HCT116 (cell line): ENCODE measurements around the gene DRAXIN. TPM values are rescaled to one million over a fixed set of nuclear protein-coding genes. Genes with fewer than 3 reads are reported as not detected.

Experiments used
- ATAC-seq: fragments of 200-7000 bp; cut with Tn5 transposase; 2 replicates; pipeline ENCODE4 v1.9.1; 2020; ENCODE audit warnings: mild to moderate bottlenecking, moderate library complexity
- BruUV-seq: library from RNA; stranded (reverse); fragments of 400-500 nt; replicated peaks from 2 replicates; lab custom pipeline; 2021; lab: Mats Ljungman, UMichigan
- CTCF ChIA-PET: fragments of 300-600 bp; sonication (Branson Sonifier 250); formaldehyde crosslinking; loops from one replicate; lab custom pipeline; 2021; ENCODE audit warnings: antibody characterized with exemption; lab: Charles Lee
- POLR2A ChIA-PET: fragments of 300-600, 350-600 bp; sonication (Branson Sonifier 250); formaldehyde crosslinking; loops from one replicate; lab custom pipeline; 2021; ENCODE audit warnings: antibody characterized with exemption; lab: Charles Lee
- RAD21 ChIA-PET, 2 experiments: fragments of 300-600 bp; sonication (Branson Sonifier 250); formaldehyde crosslinking; loops; one replicate each; lab custom pipeline; 2023; ENCODE audit warnings: low total read pairs in 2 of 2; ENCODE audit not compliant: uncharacterized antibody in 2 of 2, unreplicated experiment in 2 of 2, low non-redundant PET in 1 of 2; lab: Charles Lee
- DNase-seq: peaks from one replicate; pipeline ENCODE4 v3.0.0-alpha.2; 2010; ENCODE audit warnings: low read depth, low spot score
- H2AFZ ChIP-seq: fragments of 200-600 bp; shearing (Covaris generic), sonication (generic); 2 replicates; pipeline ENCODE4 v1.6.1; 2017; ENCODE audit warnings: low read depth, mixed run types, mixed read lengths, antibody characterized with exemption, low read length; ENCODE audit not compliant: poor library complexity, severe bottlenecking
- H3K27ac ChIP-seq: 2 replicates; pipeline ENCODE4 v1.5.1; 2012; ENCODE audit warnings: low read depth, low read length
- H3K27me3 ChIP-seq: fragments of 200-600 bp; sonication (generic); 2 replicates; pipeline ENCODE4 v1.6.1; 2016; ENCODE audit warnings: mixed run types, low read length, mixed read lengths; ENCODE audit not compliant: insufficient read depth
- H3K36me3 ChIP-seq, 2 experiments: fragments of 200-500 bp in 1 of 2; fragments of 200-600 bp in 1 of 2; sonication (Bioruptor generic) in 1 of 2; sonication (generic) in 1 of 2; 2 replicates each; pipeline versions ENCODE4 v1.5.1 to v1.6.1; 2014 to 2016; ENCODE audit warnings: low read length in 2 of 2, inconsistent platforms in 1 of 2, mixed read lengths in 1 of 2, mixed run types in 1 of 2; ENCODE audit not compliant: insufficient read depth in 2 of 2, control insufficient read depth in 1 of 2
- H3K4me1 ChIP-seq, 2 experiments: fragments of 200-600 bp in 1 of 2; sonication (generic) in 1 of 2; 2 replicates each; pipeline versions ENCODE4 v1.5.1 to v1.6.1; 2012 to 2017; ENCODE audit warnings: low read length in 2 of 2, inconsistent platforms in 1 of 2, mild to moderate bottlenecking in 1 of 2, mixed read lengths in 1 of 2, mixed run types in 1 of 2, moderate library complexity in 1 of 2; ENCODE audit not compliant: insufficient read depth in 2 of 2, control insufficient read depth in 1 of 2
- H3K4me2 ChIP-seq: fragments of 200-600 bp; sonication (generic); 2 replicates; pipeline ENCODE4 v1.6.1; 2017; ENCODE audit warnings: mixed run types, low read length, mixed read lengths
- H3K4me3 ChIP-seq, 2 experiments: fragments of 200-600 bp in 1 of 2; sonication (generic) in 1 of 2; replicated peaks in 1 of 2; 2 replicates each; pipeline ENCODE4 v1.5.1; 2011 to 2016; ENCODE audit warnings: low read length in 2 of 2, control low read depth in 1 of 2, low read depth in 1 of 2, mild to moderate bottlenecking in 1 of 2, mixed read lengths in 1 of 2, mixed run types in 1 of 2
- H3K79me2 ChIP-seq: fragments of 200-600 bp; sonication (generic); 2 replicates; pipeline ENCODE4 v1.6.1; 2017; ENCODE audit warnings: mild to moderate bottlenecking, mixed run types, low read length, moderate library complexity, mixed read lengths; ENCODE audit not compliant: insufficient read depth
- H3K9ac ChIP-seq: fragments of 200-600 bp; sonication (generic); 2 replicates; pipeline ENCODE4 v1.6.1; 2016; ENCODE audit warnings: low read length, mixed read lengths
- H3K9me2 ChIP-seq: fragments of 200-600 bp; sonication (generic), shearing (Covaris generic); 2 replicates; pipeline ENCODE4 v1.6.1; 2017; ENCODE audit warnings: mixed run types, mild to moderate bottlenecking, moderate library complexity; ENCODE audit not compliant: insufficient read depth
- H3K9me3 ChIP-seq, 2 experiments: fragments of 200-500 bp in 1 of 2; fragments of 200-600 bp in 1 of 2; sonication (Bioruptor generic) in 1 of 2; sonication (generic) in 1 of 2; 2 replicates each; pipeline ENCODE4 v1.6.1; 2014 to 2017; ENCODE audit warnings: low read length in 2 of 2, mixed read lengths in 2 of 2, inconsistent platforms in 1 of 2, low read depth in 1 of 2, mild to moderate bottlenecking in 1 of 2, mixed run types in 1 of 2, moderate library complexity in 1 of 2; ENCODE audit not compliant: control insufficient read depth in 1 of 2, insufficient read depth in 1 of 2
- H4K20me1 ChIP-seq: fragments of 200-600 bp; sonication (generic), shearing (Covaris generic); 2 replicates; pipeline ENCODE4 v1.6.1; 2017; ENCODE audit warnings: mixed run types, mild to moderate bottlenecking, moderate library complexity; ENCODE audit not compliant: insufficient read depth
- CBX3 ChIP-seq: IDR thresholded peaks from 2 replicates; pipeline ENCODE4 v1.6.1; 2012; ENCODE audit warnings: low read depth
- CTCF ChIP-seq, 3 experiments: fragments of 200-600 bp in 1 of 3; sonication (generic) in 1 of 3; IDR thresholded peaks in 2 of 3; conservative IDR thresholded peaks in 1 of 3; 2 replicates each; pipeline ENCODE4 v1.5.1; 2012 to 2017; ENCODE audit warnings: low read depth in 2 of 3, low read length in 2 of 3, antibody characterized with exemption in 1 of 3, borderline replicate concordance in 1 of 3, control low read depth in 1 of 3, mild to moderate bottlenecking in 1 of 3, mixed read lengths in 1 of 3, mixed run types in 1 of 3, moderate library complexity in 1 of 3; ENCODE audit not compliant: insufficient read depth in 1 of 3
- EZH2phosphoT487 ChIP-seq: fragments of 200-600 bp; IDR thresholded peaks from 2 replicates; pipeline ENCODE4 v1.6.1; 2018; ENCODE audit warnings: antibody characterized with exemption, borderline replicate concordance
- POLR2AphosphoS5 ChIP-seq: IDR thresholded peaks from 2 replicates; pipeline ENCODE4 v1.6.1; 2011; ENCODE audit warnings: mild to moderate bottlenecking, low read depth, low read length, moderate library complexity
- SRF ChIP-seq: IDR thresholded peaks from 2 replicates; pipeline ENCODE4 v1.6.1; 2012; ENCODE audit warnings: low read depth
- TCF7L2 ChIP-seq: IDR thresholded peaks from 2 replicates; pipeline ENCODE4 v1.7.0; 2011; ENCODE audit warnings: borderline replicate concordance, inconsistent platforms; ENCODE audit not compliant: insufficient read depth, insufficient read length; ENCODE audit errors: extremely low read depth
- YY1 ChIP-seq: IDR thresholded peaks from 2 replicates; pipeline ENCODE4 v1.6.1; 2011; ENCODE audit warnings: low read length, low read depth, moderate library complexity, mild to moderate bottlenecking; ENCODE audit not compliant: insufficient replicate concordance; ENCODE audit errors: extremely low read depth
- ZBTB33 ChIP-seq: IDR thresholded peaks from 2 replicates; pipeline ENCODE4 v1.6.1; 2011; ENCODE audit warnings: mild to moderate bottlenecking, low read length, moderate library complexity; ENCODE audit not compliant: insufficient replicate concordance; ENCODE audit errors: extremely low read depth
- ZFX ChIP-seq: fragments of 450-650 bp; IDR thresholded peaks from 2 replicates; pipeline ENCODE4 v1.6.1; 2017
- intact Hi-C: fragments of 100-400 bp; cut with micrococcal nuclease; formaldehyde crosslinking; loops from 2 replicates; pipeline ENCODE4 v1.10.0; 2022
- total RNA-seq: library from RNA; stranded (reverse); gene quantifications from one replicate; pipeline ENCODE4 v1.2.1, GENCODE V29; 2021; ENCODE audit not compliant: unreplicated experiment

The DRAXIN gene
- total RNA-seq, 1 experiment from 2014 or later: 0.47 TPM

- TF ChIP-seq ZBTB33: no peak
- no peak for TF ChIP-seq CTCF (IDR thresholded peaks at IDR 0.05 in 2 of 3, conservative IDR thresholded peaks at IDR 0.05 in 1 of 3; ENCODE audit: borderline replicate concordance in 1 of 3, insufficient read depth in 1 of 3, low read depth in 2 of 3, low read length in 2 of 3)
- TF ChIP-seq YY1: no peak
- TF ChIP-seq CBX3: no peak
- TF ChIP-seq ZFX: no peak
- TF ChIP-seq SRF: no peak
- TF ChIP-seq EZH2phosphoT487: no peak
- no peak for TF ChIP-seq POLR2AphosphoS5
- no peak for TF ChIP-seq TCF7L2
- RAD21 ChIA-PET: no interaction called here
- CTCF ChIA-PET: no interaction called here
- no peaks in the 10 kb centered on the region for H3K79me2 ChIP-seq
- no peaks in the 10 kb centered on the region for H3K9me3 ChIP-seq
- H3K4me1 ChIP-seq: peaks cover 16 to 21% of the 10 kb centered on the region in 2 experiments
- no peaks in the 10 kb centered on the region for H3K36me3 ChIP-seq
- H3K9ac ChIP-seq: no peak overlapping the region
- H4K20me1 ChIP-seq: no peaks in the 10 kb centered on the region
- DNase-seq: no peak
- no peak overlapping the region for H3K27ac ChIP-seq
- ATAC-seq: no peak
- POLR2A ChIA-PET: no interaction called here
- no peaks in the 10 kb centered on the region for H3K9me2 ChIP-seq
- no peak overlapping the region for H2AFZ ChIP-seq
- BruUV-seq: no TSS peak
- intact Hi-C loops: no loop called here
- no peak overlapping the region for H3K4me3 ChIP-seq
- no peaks in the 10 kb centered on the region for H3K27me3 ChIP-seq
- H3K4me2 ChIP-seq: no peak overlapping the region
Observed at GRCh38 chr1:11705596-11705995, 14.1 kb downstream of the DRAXIN start.
